Inflammatory macrophage treated with lipopolysaccharide for 4 hours (primary cell): ENCODE measurements around the gene STK38L.
"Not testable (repeated sequence)": the region's sequence is repeated elsewhere in the genome, so short reads cannot be mapped to it uniquely, and the experiment has no call there.

Experiments used
- DNase-seq: peaks from one replicate; pipeline ENCODE4 v3.0.0-alpha.2; 2020

STK38L gene

GRCh38 chr12:27229367-27229766, 14.7 kb upstream of the STK38L start:
- peak; percentile 53 for DNase-seq

GRCh38 chr12:27231374-27231773, 12.7 kb upstream of the STK38L start:
- DNase-seq: not testable (repeated sequence)

DNA sequence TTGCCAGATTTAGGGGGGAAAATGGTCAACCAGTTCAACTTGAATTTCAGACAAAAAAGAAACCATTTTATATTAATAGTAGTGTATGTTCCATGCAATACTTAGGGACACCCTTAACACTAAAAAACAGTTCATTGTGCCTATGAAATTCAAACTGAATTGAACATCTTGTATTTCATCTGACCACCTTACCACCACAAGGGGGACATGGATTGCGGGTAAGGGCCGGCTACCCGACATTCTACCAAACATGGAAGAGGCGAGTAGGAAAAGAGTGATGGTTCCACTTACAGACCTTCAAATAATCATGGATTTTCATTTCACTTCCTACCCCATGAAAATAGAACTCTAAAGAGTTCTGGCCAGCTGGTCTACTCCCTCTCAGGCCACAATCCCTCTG, 10.3 kb upstream of the STK38L start:
- no peak for DNase-seq

GRCh38 chr12:27236498-27236897, 7.6 kb upstream of the STK38L start:
- peak; percentile 88 for DNase-seq

DNA sequence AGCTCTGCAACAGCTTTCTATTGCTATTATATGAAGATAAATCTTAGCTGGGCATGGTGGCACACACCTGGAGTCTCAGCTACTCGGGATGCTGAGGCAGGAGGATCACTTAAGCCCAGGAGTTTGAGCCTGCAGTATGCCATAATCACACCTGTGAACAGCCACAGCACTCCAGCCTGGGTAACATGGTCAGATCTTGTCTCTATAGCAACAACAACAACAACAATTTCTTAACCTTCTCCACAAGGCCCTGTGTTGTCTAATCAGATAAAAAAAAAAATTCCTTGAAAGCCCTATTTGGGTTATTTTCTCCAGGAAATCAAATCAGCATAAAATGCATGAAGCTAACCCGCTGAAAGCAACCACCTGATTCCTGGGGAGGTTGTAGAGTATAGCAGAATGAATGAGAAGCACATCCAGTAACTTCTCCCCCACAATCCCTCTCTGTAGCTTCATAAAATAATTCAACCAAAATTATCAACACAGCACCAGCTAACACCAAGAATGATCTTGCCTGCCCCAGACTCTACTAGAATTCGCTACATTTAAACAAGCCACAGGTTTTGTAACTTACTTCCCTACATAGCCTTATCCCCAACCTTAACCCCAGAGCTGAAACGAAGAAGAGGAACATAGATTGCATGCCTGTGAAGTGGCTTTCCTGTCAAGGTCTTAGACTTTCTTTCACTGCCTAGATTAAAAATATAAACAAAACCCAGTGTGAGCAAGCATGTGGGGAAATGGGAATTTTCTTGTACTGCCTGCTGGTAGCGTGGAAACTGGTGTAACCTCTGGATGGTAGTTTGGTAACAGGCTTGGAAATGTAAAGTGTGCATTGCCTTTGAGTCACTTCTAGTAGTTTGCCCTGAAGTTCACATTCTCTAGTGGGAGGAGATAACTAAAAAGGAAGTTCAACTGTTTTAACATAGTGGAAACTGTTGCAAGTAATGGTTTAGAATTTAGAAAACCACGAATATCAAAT, 6.0 kb upstream of the STK38L start:
- DNase-seq: peak; percentile 93

- no peak for DNase-seq
Observed at GRCh38 chr12:27243006-27243405, 1.1 kb upstream of the STK38L start.

DNA sequence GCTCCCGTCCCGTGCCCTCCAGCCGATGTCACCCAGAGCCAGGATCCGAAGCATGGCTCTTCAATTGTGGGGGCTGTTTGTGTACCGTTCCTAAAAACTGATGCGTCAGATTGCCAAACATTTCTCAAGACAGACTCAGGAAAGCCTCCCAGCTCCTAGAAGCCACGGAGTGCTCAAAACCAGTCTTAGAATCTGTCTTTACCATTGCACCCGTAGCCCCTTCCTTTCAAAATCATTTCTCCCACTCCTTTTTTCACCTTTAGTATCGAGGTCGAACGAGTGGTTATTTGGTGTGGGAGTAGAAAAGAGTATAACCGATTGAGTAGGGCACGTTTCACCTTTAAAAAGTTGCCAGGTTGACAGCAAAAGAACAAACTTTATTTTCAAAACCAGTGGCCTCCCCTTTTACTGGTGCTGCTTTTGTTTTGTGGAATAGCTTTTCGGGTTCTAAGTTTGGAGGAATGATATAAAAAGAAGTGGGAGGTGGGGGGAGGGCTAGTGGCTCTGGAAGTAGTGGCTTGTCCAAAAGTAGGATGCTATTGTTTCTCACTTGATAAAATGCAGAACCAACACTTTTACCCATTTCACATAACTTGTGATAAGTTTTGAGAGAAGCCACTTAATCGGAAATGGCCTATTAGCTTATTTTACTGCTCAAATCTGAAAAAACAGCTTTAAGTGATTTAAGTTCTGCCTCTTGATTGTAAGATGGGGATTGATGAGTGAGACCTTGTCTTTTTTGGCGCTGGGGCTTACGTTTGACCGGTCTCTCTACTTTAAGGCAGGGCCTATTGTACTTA, 803 bp downstream of the STK38L start:
- DNase-seq: peak; percentile 37

GRCh38 chr12:27246141-27246540, 2.1 kb downstream of the STK38L start:
- no peak for DNase-seq

- DNase-seq: peak; percentile 25
Observed at GRCh38 chr12:27246774-27247173, 2.7 kb downstream of the STK38L start.

DNA sequence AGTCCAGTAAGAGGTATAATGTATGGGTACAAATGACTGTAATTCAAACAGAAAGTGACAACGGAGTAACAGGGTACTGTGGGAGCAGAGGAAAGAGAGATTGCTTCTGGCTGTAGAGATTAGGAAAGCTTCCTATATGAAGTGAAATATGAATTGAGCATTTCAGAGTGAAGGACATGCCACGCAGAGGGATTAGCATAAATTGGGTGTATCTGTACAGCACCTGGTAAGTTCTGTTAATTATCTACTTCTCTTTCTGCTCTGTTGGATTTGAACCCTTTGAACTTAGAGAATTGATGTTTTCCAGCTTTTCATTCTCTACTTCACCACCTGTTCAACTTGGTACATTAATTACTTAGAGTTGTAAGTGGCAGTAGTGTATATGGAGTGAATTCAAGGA, 8.8 kb downstream of the STK38L start:
- DNase-seq: no peak

GRCh38 chr12:27253347-27253746, 9.3 kb downstream of the STK38L start:
- DNase-seq: no peak

GRCh38 chr12:27255806-27256205, 11.7 kb downstream of the STK38L start:
- DNase-seq: peak; percentile 49

DNA sequence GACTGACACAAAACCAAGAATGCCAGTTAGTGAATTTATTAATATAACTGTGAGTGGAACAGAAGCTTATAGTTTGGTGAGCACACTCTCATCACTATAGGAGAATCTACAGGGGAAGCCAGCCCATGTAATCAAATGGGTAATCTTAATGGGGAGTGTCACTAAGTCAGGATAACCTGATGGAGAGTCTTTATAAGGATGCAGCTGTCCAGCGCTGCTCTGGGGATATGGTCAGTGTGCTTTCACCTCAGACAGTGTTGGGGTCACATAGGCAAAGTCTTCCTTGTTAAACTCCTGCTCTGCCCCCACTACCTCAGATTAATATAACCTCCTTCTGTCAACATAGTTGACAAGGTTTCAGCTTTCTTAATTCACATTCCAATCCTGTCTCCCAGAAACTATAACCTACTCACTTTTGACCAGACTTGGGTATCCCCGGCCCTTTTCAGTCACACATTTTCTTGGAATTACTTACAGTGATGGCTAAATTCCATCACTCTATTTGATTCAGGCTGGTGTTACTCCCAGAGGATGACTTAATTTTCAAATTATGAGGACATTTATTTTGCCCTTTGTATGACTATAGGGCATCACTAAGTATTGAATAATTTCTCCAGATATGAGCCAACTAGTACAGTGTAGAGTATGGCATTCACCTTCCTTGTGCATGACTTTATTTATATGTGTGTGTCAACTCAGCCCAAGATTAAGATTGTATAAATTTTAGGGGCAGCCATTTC, 13.2 kb downstream of the STK38L start:
- no peak for DNase-seq

DNA sequence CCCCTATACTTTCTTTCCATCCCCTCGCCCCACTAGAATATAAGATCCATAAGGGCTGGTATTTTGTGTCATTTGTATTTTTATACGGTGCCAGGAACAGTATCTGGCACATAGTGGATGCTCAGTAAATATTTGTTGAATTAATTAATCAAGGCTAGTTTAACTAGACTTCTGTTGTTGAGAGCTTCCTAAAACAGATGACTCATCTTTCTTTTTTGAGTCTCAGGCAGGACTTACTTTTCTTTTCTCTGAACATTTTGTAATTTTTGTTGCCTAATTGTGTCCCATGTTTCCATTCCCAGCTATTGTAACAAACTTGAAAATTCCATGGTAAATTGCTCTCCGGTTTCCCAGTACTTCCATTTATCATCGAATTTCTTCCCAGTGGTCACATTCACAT, 16.7 kb downstream of the STK38L start:
- peak; percentile 60 for DNase-seq

- DNase-seq: no peak
Observed at GRCh38 chr12:27261866-27262265, 17.8 kb downstream of the STK38L start.

- no peak for DNase-seq
Observed at GRCh38 chr12:27270148-27270547, 26.1 kb downstream of the STK38L start.

DNA sequence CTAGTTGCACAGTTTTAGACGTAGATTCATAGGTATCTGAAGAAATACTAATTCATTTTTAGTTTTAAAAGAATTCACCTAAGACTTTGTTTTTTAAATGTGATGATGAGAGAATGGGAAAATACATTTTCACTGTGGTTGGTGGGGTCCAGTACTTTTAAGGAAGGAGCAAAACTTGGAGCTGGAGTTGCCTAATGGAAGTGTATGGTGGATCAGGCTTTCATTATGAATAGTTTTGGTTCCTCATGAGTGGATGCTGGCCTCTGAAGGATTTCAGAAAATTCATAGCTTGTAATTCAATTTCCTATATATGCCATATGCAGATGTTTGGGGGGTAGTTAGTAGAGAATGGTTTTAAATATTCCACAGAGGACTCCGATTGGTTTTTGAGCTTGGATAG, 27.1 kb downstream of the STK38L start:
- peak; percentile 57 for DNase-seq

DNA sequence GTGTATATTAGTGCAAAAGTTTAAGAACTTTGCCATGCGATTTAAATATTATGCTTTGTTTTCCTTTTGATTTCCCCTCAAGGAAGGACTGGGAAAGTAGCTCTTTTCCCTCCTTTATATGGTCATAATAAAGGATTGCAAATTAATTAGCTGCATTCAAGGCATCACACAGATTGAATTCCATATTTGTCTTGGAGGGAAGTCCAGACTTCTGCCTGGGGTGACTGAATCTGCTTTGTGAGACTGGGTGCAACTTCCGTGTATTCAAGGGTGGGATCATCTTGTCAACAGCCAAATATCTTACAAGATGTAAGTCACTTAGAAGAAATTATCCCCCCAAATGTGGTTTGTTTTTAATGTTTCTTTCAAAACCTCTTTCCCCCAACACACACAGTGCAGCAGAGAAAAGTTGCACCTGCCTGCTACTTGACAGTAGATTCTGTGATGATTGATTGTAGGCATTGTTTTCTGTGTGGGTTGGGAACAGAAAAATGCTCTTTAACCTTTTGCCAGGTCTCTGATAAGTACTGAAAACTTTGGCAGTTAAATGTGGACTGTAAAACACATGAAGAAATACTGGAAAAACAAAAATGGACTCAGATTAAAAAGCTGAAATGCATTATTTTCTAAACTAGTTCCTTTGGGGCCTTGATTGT, 28.4 kb downstream of the STK38L start:
- peak; percentile 35 for DNase-seq

GRCh38 chr12:27273114-27273513, 29.0 kb downstream of the STK38L start:
- no peak for DNase-seq

DNA sequence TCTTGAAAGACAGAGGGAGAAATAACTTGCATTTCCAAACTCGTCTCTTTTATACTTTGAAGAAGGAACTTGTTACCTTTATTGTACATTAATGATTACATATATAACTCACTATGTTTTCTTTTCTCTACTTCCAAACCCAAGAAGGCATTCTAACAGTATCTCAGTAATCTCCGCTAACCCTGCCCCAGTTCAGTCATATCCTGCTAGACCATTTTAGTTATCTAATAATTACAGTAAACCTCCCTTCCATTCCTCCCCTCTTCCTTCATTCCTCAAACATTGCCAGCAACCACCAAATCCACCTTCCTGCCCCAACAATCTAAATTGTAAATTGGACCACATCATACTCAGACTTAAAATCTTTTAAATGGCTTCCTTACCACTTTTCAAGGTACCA, 30.6 kb downstream of the STK38L start:
- DNase-seq: no peak

DNA sequence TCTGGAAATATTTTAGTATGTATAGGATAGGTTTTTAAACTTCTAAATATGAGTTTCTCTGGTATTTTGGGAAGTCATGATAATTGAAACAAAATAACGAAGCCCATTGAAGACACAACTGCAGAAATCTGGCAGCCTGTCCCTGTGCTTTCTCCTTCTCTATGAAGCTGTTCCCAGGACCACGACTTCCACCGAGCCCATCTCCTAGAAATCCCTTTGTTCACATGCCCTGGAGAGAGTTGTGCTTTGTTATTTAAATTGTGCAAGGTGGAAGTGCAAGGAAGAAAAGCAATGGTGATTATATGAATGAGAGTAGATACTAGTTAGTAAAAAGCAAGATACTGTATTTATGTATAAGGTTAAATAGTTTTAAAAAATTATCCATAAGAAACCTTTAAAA, 32.2 kb downstream of the STK38L start:
- no peak for DNase-seq

- peak; percentile 60 for DNase-seq
Observed at GRCh38 chr12:27277846-27278260, 33.8 kb downstream of the STK38L start.

DNA sequence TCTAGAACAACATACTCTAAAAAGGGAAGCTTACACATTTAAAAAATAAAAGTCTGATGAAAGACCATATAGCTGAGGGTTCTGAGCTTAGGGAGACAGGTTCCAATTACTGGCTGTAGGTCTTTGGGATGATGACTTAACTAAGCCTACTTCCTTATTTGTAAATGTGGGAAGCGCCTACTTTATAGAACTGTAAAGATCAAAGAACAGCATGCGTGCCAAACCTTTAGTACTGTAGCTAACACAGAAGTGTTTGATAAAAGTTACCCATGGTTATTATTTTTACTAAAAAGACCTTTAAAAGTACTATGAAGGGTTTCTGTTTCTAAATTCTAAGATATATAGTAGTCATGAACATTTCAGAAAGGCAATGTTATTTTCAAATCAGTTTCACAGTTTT, 35.7 kb downstream of the STK38L start:
- peak; percentile 70 for DNase-seq
